ENCODE results near the gene BTN2A1.

DNA sequence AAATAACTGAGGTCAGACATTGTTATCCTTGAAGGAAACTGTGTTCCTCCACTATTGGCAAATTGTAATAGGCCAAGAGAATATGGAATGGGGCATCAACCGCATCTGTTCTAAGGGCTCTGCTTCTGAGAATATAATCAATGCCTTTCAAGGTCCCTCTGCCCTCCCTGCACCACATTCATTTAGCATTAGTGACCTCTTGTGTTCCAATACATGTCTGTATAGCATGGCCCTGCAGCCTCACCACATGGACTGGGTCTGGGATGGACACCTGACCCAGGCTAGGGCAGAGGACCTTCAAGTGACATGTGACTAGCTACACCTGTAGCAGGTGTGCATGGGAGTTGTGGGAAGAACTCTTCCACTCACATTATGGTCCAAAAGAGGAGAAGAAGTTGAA, 41.5 kb upstream of the BTN2A1 start:
- TF ChIP-seq, protein P1, sequence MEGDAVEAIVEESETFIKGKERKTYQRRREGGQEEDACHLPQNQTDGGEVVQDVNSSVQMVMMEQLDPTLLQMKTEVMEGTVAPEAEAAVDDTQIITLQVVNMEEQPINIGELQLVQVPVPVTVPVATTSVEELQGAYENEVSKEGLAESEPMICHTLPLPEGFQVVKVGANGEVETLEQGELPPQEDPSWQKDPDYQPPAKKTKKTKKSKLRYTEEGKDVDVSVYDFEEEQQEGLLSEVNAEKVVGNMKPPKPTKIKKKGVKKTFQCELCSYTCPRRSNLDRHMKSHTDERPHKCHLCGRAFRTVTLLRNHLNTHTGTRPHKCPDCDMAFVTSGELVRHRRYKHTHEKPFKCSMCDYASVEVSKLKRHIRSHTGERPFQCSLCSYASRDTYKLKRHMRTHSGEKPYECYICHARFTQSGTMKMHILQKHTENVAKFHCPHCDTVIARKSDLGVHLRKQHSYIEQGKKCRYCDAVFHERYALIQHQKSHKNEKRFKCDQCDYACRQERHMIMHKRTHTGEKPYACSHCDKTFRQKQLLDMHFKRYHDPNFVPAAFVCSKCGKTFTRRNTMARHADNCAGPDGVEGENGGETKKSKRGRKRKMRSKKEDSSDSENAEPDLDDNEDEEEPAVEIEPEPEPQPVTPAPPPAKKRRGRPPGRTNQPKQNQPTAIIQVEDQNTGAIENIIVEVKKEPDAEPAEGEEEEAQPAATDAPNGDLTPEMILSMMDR (IDR thresholded peaks at IDR 0.05), result no peak
- TF ChIP-seq POLR2A (IDR thresholded peaks at IDR 0.05), result no peak
